H1 (cell line): ENCODE data around the gene RNF182. TPM values are rescaled to one million over a fixed set of nuclear protein-coding genes. Genes with fewer than 3 reads are reported as not detected.

Experiments
- CTCF ChIA-PET: fragments of 300-600 bp; sonication (Branson Sonifier 250); formaldehyde crosslinking; loops from one replicate; lab custom pipeline; 2021; ENCODE audit not compliant: partially characterized antibody; lab: Charles Lee
- POLR2A ChIA-PET: fragments of 300-600 bp; sonication (Branson Sonifier 250); formaldehyde crosslinking; loops from one replicate; lab custom pipeline; 2021; ENCODE audit warnings: inconsistent platforms; ENCODE audit not compliant: partially characterized antibody; lab: Charles Lee
- DNase-seq, 2 experiments: peaks; one replicate each; pipeline versions ENCODE4 v3.0.0 to v3.0.0-alpha.2; 2010 to 2022; ENCODE audit warnings: low spot score in 2 of 2, low read depth in 1 of 2, mixed read lengths in 1 of 2
- FAIRE-seq: peaks from 2 replicates; lab custom pipeline; 2011; peaks lifted over from hg19 to GRCh38; lab: Jason Lieb, UNC
- H2AFZ ChIP-seq: 2 replicates; pipeline ENCODE4 v1.8.1; 2012; ENCODE audit warnings: low read length, inconsistent platforms
- H2AK5ac ChIP-seq: 2 replicates; pipeline ENCODE4 v1.6.1; 2013; ENCODE audit warnings: low read depth, low read length
- H2BK120ac ChIP-seq: replicated peaks from 2 replicates; pipeline ENCODE3; 2013; ENCODE audit warnings: low read depth, low read length, inconsistent platforms
- H2BK12ac ChIP-seq: 2 replicates; pipeline ENCODE4 v1.6.1; 2013; ENCODE audit warnings: low read depth, low read length
- H2BK15ac ChIP-seq: 2 replicates; pipeline ENCODE4 v1.6.1; 2013; ENCODE audit warnings: low read length
- H2BK20ac ChIP-seq: 2 replicates; pipeline ENCODE4 v1.6.1; 2013; ENCODE audit warnings: low read length
- H2BK5ac ChIP-seq: 2 replicates; pipeline ENCODE4 v1.6.1; 2013; ENCODE audit warnings: low read depth, low read length
- H3K14ac ChIP-seq: 2 replicates; pipeline ENCODE4 v1.6.1; 2013; ENCODE audit warnings: inconsistent platforms; ENCODE audit not compliant: insufficient read length
- H3K18ac ChIP-seq: 2 replicates; pipeline ENCODE4 v1.6.1; 2013; ENCODE audit warnings: low read length; ENCODE audit errors: extremely low read depth
- H3K23ac ChIP-seq: 2 replicates; pipeline ENCODE4 v1.6.1; 2013; ENCODE audit warnings: inconsistent platforms; ENCODE audit not compliant: insufficient read length
- H3K23me2 ChIP-seq: 2 replicates; pipeline ENCODE4 v1.6.1; 2013; ENCODE audit warnings: low read depth, low read length
- H3K27ac ChIP-seq: 2 replicates; pipeline ENCODE4 v1.6.1; 2011; ENCODE audit warnings: low read depth, low read length, inconsistent platforms
- H3K27me3 ChIP-seq, 4 experiments: replicated peaks in 1 of 4; 1 replicate in 1 of 4; 2 replicates in 3 of 4; pipeline versions ENCODE4 v1.6.1 to v1.8.1; 2011 to 2013; ENCODE audit warnings: low read length in 3 of 4, mild to moderate bottlenecking in 3 of 4, inconsistent platforms in 2 of 4, mixed read lengths in 2 of 4, moderate library complexity in 1 of 4; ENCODE audit not compliant: control insufficient read depth in 3 of 4, insufficient read depth in 3 of 4; ENCODE audit errors: extremely low read depth in 1 of 4
- H3K36me3 ChIP-seq, 4 experiments: 2 replicates each; pipeline versions ENCODE4 v1.6.1 to v1.8.1; 2011 to 2013; ENCODE audit warnings: mild to moderate bottlenecking in 4 of 4, low read length in 3 of 4, moderate library complexity in 2 of 4, control low read depth in 1 of 4, inconsistent platforms in 1 of 4; ENCODE audit not compliant: insufficient read depth in 4 of 4, control insufficient read depth in 2 of 4
- H3K4ac ChIP-seq: replicated peaks from 2 replicates; pipeline ENCODE3; 2013; ENCODE audit warnings: low read length, low read depth, mixed read lengths, inconsistent platforms; ENCODE audit not compliant: insufficient read length
- H3K4me1 ChIP-seq, 4 experiments: replicated peaks in 1 of 4; 1 replicate in 1 of 4; 2 replicates in 3 of 4; pipeline versions ENCODE4 v1.6.1 to v1.8.1; 2011 to 2013; ENCODE audit warnings: low read length in 3 of 4, inconsistent platforms in 2 of 4, mixed read lengths in 1 of 4; ENCODE audit not compliant: insufficient read depth in 4 of 4, control insufficient read depth in 3 of 4
- H3K4me2 ChIP-seq, 2 experiments: 2 replicates each; pipeline versions ENCODE4 v1.6.1 to v1.8.1; 2011 to 2013; ENCODE audit warnings: low read depth in 2 of 2, low read length in 2 of 2, control low read depth in 1 of 2, inconsistent platforms in 1 of 2, mild to moderate bottlenecking in 1 of 2; ENCODE audit not compliant: insufficient read depth in 1 of 2
- H3K4me3 ChIP-seq, 4 experiments: fragments of 200-600, 300-600 bp in 1 of 4; sonication (generic), shearing (Covaris generic), sonication (Bioruptor Twin) in 1 of 4; 2 replicates each; pipeline versions ENCODE4 v1.5.1 to v1.8.1; 2011 to 2016; ENCODE audit warnings: low read length in 4 of 4, low read depth in 3 of 4, control low read depth in 2 of 4, inconsistent platforms in 2 of 4, mild to moderate bottlenecking in 2 of 4, mixed read lengths in 1 of 4, moderate library complexity in 1 of 4; ENCODE audit not compliant: insufficient read depth in 2 of 4; ENCODE audit errors: extremely low read depth in 1 of 4
- H3K56ac ChIP-seq: replicated peaks from 2 replicates; pipeline ENCODE3; 2013; ENCODE audit warnings: low read depth, mild to moderate bottlenecking, mixed read lengths, low read length, inconsistent platforms; ENCODE audit not compliant: insufficient read length
- H3K79me1 ChIP-seq: 2 replicates; pipeline ENCODE4 v1.6.1; 2013; ENCODE audit warnings: low read depth, low read length, control low read depth
- H3K79me2 ChIP-seq, 2 experiments: 2 replicates each; pipeline versions ENCODE4 v1.6.1 to v1.8.1; 2012 to 2013; ENCODE audit warnings: low read length in 2 of 2, mild to moderate bottlenecking in 2 of 2, inconsistent platforms in 1 of 2; ENCODE audit not compliant: insufficient read depth in 2 of 2, control insufficient read depth in 1 of 2
- H3K9ac ChIP-seq, 4 experiments: replicated peaks in 1 of 4; 1 replicate in 1 of 4; 2 replicates in 3 of 4; pipeline versions ENCODE4 v1.6.1 to v1.8.1; 2011 to 2013; ENCODE audit warnings: low read depth in 3 of 4, low read length in 3 of 4, control low read depth in 2 of 4, mild to moderate bottlenecking in 2 of 4, moderate library complexity in 2 of 4, inconsistent platforms in 1 of 4; ENCODE audit errors: extremely low read depth in 1 of 4
- H3K9me3 ChIP-seq, 2 experiments: 2 replicates each; pipeline versions ENCODE4 v1.6.1 to v1.8.1; 2012 to 2013; ENCODE audit warnings: mild to moderate bottlenecking in 2 of 2, moderate library complexity in 2 of 2, control low read depth in 1 of 2, inconsistent platforms in 1 of 2, low read depth in 1 of 2, low read length in 1 of 2, mixed read lengths in 1 of 2; ENCODE audit not compliant: insufficient read depth in 2 of 2
- H4K20me1 ChIP-seq, 2 experiments: replicated peaks in 1 of 2; 2 replicates each; pipeline versions ENCODE3 to v1.8.1; 2011 to 2013; ENCODE audit warnings: inconsistent platforms in 2 of 2, low read length in 2 of 2, mild to moderate bottlenecking in 1 of 2; ENCODE audit not compliant: insufficient read depth in 2 of 2, control insufficient read depth in 1 of 2
- H4K5ac ChIP-seq: 2 replicates; pipeline ENCODE4 v1.6.1; 2013; ENCODE audit warnings: low read length, low read depth, mixed read lengths, inconsistent platforms; ENCODE audit not compliant: insufficient read length
- H4K8ac ChIP-seq: 2 replicates; pipeline ENCODE4 v1.8.0; 2013; ENCODE audit warnings: mild to moderate bottlenecking, moderate library complexity, low read length, inconsistent platforms; ENCODE audit not compliant: insufficient read depth; ENCODE audit errors: extremely low read depth
- H4K91ac ChIP-seq: replicated peaks from 2 replicates; pipeline ENCODE3; 2013; ENCODE audit warnings: low read length, mixed read lengths, inconsistent platforms; ENCODE audit not compliant: insufficient read length
- POLR2AphosphoS5 ChIP-seq: IDR thresholded peaks from 2 replicates; pipeline ENCODE4 v1.6.1; 2011; ENCODE audit warnings: low read depth, low read length
- WGBS, 2 experiments: shearing (Covaris generic) in 1 of 2; methylation state at CpG; one replicate each; pipeline versions ENCODE4 v1.1.6 to v1.1.7; 2013 to 2015; ENCODE audit warnings: low lambda C conversion rate in 2 of 2, mixed read lengths in 2 of 2, inconsistent platforms in 1 of 2, low coverage in 1 of 2, missing lambda C conversion rate in 1 of 2; ENCODE audit not compliant: insufficient replicate concordance in 2 of 2, insufficient coverage in 1 of 2, insufficient read length in 1 of 2; ENCODE audit errors: extremely low coverage in 1 of 2, missing lambda C conversion rate in 1 of 2; 5-methylcytosine and 5-hydroxymethylcytosine counted together
- polyA plus RNA-seq, 7 experiments: library from polyadenylated mRNA; depleted of rRNA in 3 of 7; stranded (reverse) in 5 of 7; unstranded in 2 of 7; fragments of >200 nt in 5 of 7; fragments of 200-250 nt in 2 of 7; gene quantifications; 1 replicate in 5 of 7; 2 replicates in 1 of 7; 4 replicates in 1 of 7; pipeline versions ENCODE4 v1.2.1 to v1.2.3, GENCODE V29; 2011 to 2013; ENCODE audit warnings: missing spikeins in 2 of 7, mixed read lengths in 2 of 7
- total RNA-seq: library from RNA; stranded (reverse); fragmentation: NEBNext Ultra II Directional; extraction: Animal tissue kit (Norgen Biotek cat#: 25700); gene quantifications from 2 replicates; pipeline ENCODE4 v1.2.1, GENCODE V29; 2021
- TF ChIP-seq, protein P1 (sequence below), 3 experiments: IDR thresholded peaks; 1 replicate in 2 of 3; 2 replicates in 1 of 3; pipeline versions ENCODE4 v1.5.1 to v1.6.1; 2011; ENCODE audit warnings: low read length in 3 of 3, mild to moderate bottlenecking in 3 of 3, inconsistent platforms in 2 of 3, low read depth in 1 of 3, moderate library complexity in 1 of 3; ENCODE audit not compliant: insufficient read depth in 1 of 3; ENCODE audit errors: control extremely low read depth in 1 of 3

Gene RNF182
- total and polyA plus RNA-seq, 2 of the 8 experiments (the other 6 are each of a cell fraction or from before 2014, with no cell fraction given) = 6.2 to 10.7 TPM

DNA sequence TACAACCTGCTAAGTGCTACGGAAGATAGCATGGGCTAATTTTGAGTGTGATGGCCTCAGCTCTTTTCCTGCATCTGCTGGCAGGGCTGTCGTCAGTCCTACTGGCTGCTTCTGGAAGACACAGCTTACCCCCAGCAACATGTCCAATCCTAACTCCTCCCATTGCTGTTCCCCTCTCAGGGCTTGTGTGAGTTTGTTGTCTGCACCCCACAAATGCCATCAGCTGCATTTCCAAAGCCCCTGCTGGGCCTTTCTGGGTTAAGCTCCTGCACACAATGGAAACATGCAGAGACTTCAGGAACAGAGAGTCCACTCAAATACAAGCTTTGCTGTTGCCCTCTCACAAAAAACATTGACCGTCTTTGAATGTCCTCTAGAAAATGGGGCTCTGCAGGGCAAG lies 84.7 kb downstream of the RNF182 start:
- H3K27me3 ChIP-seq = no peaks in the 10 kb centered on the region; a peak in 1 of 7 replicates
- no peak overlapping the region for H4K8ac ChIP-seq
- no peak overlapping the region for H2BK20ac ChIP-seq
- peaks cover 0 to 17% (median 7%) of the 10 kb centered on the region in 4 experiments; a peak in 6 of 7 replicates for H3K4me1 ChIP-seq
- no peak overlapping the region for H2BK15ac ChIP-seq
- H3K27ac ChIP-seq = no peak overlapping the region
- POLR2A ChIA-PET = no interaction called here
- no peak overlapping the region for H3K9ac ChIP-seq
- peak overlapping the region; percentile 43; the same call in 1 of the 2 replicates for H2AFZ ChIP-seq
- FAIRE-seq = peak; percentile 62
- no peak overlapping the region for H2AK5ac ChIP-seq
- peak overlapping the region; percentile 4 to 15; a peak in 1 of 4 replicates for H3K4me2 ChIP-seq
- no peaks in the 10 kb centered on the region for H3K36me3 ChIP-seq
- H4K91ac ChIP-seq = no peak overlapping the region
- no peak overlapping the region for H3K56ac ChIP-seq
- no peak overlapping the region for H3K18ac ChIP-seq
- H3K23ac ChIP-seq = no peak overlapping the region
- H4K5ac ChIP-seq = no peak overlapping the region
- DNase-seq = no peak
- H3K79me1 ChIP-seq = no peaks in the 10 kb centered on the region
- no peaks in the 10 kb centered on the region for H3K79me2 ChIP-seq
- H3K4me3 ChIP-seq = no peak overlapping the region
- no peak overlapping the region for H3K14ac ChIP-seq
- no peak overlapping the region for H3K4ac ChIP-seq
- H4K20me1 ChIP-seq = no peaks in the 10 kb centered on the region
- no peak overlapping the region for H2BK5ac ChIP-seq
- no peak overlapping the region for H2BK120ac ChIP-seq
- H3K23me2 ChIP-seq = no peaks in the 10 kb centered on the region; the same call in 1 of the 2 replicates
- CTCF ChIA-PET = interaction anchor here (0.8 to 3.3 kb wide), 6 partner anchors 8 to 58 kb away, joined by 3 to 14 read pairs (median 5); no protein-coding TSS in a partner anchor
- WGBS, 2 experiments = 59% methylated on average over 3 of the region's 3 CpGs; no CpG with 5 or more reads in 1 of the 2 experiments
- no peak overlapping the region for H2BK12ac ChIP-seq
- peaks cover 3 to 6% of the 10 kb centered on the region in 2 experiments; a peak in 1 of 4 replicates for H3K9me3 ChIP-seq
- no peak for TF ChIP-seq POLR2AphosphoS5
- TF ChIP-seq, protein P1, sequence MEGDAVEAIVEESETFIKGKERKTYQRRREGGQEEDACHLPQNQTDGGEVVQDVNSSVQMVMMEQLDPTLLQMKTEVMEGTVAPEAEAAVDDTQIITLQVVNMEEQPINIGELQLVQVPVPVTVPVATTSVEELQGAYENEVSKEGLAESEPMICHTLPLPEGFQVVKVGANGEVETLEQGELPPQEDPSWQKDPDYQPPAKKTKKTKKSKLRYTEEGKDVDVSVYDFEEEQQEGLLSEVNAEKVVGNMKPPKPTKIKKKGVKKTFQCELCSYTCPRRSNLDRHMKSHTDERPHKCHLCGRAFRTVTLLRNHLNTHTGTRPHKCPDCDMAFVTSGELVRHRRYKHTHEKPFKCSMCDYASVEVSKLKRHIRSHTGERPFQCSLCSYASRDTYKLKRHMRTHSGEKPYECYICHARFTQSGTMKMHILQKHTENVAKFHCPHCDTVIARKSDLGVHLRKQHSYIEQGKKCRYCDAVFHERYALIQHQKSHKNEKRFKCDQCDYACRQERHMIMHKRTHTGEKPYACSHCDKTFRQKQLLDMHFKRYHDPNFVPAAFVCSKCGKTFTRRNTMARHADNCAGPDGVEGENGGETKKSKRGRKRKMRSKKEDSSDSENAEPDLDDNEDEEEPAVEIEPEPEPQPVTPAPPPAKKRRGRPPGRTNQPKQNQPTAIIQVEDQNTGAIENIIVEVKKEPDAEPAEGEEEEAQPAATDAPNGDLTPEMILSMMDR (IDR thresholded peaks at IDR 0.05; ENCODE audit: control extremely low read depth in 1 of 3, insufficient read depth in 1 of 3, low read depth in 1 of 3, low read length in 3 of 3) = peak in 1 of 3 experiments; percentile 1; a peak in 1 of 4 replicates
